Measurements from ENCODE around the gene FNDC3B. TPM values are rescaled to one million over a fixed set of nuclear protein-coding genes. Genes with fewer than 3 reads are reported as not detected.
"Not testable (repeated sequence)": the region's sequence is repeated elsewhere in the genome, so short reads cannot be mapped to it uniquely, and the experiment has no call there.

Gene FNDC3B
- total and polyA plus RNA-seq, 4 donors: 13.3 to 175 (median 100) TPM

- H3K9ac ChIP-seq (ENCODE audit: insufficient read depth in 1 of 2, low read length in 2 of 2): no peak overlapping the region
- H3K4me3 ChIP-seq: no peak overlapping the region
- peaks cover 0 to 35% (median 6%) of the 10 kb centered on the region in 5 donors for H3K4me1 ChIP-seq (ENCODE audit: control insufficient read depth in 5 of 5, insufficient read depth in 5 of 5, low read length in 5 of 5)
- no peaks in the 10 kb centered on the region for H3K36me3 ChIP-seq (ENCODE audit: control insufficient read depth in 4 of 4, insufficient read depth in 4 of 4, low read length in 4 of 4)
- no peak overlapping the region for H3K27ac ChIP-seq (ENCODE audit: low read depth in 1 of 2, low read length in 1 of 2)
- WGBS, 2 donors: 85 to 90% methylated on average over 5 of the region's 5 CpGs
- no peak for ATAC-seq (ENCODE audit: insufficient read depth, low FRiP score)
- H3K27me3 ChIP-seq (ENCODE audit: control insufficient read depth in 3 of 3, insufficient read depth in 3 of 3, low read length in 2 of 3): no peaks in the 10 kb centered on the region
- no peaks in the 10 kb centered on the region for H3K9me3 ChIP-seq (ENCODE audit: control insufficient read depth in 4 of 4, insufficient read depth in 3 of 4, low read length in 3 of 4)
- DNase-seq: no peak
- no peak for TF ChIP-seq CTCF (IDR thresholded peaks at IDR 0.05; ENCODE audit: control extremely low read depth, extremely low read depth)
Measured at GRCh38 chr3:172092658-172093057, 53.3 kb downstream of the FNDC3B start.

GRCh38 chr3:172093581-172094443 lies 54.4 kb downstream of the FNDC3B start:
- ATAC-seq (ENCODE audit: insufficient read depth, low FRiP score); H3K27me3 ChIP-seq (ENCODE audit: control insufficient read depth in 3 of 3, insufficient read depth in 3 of 3, low read length in 2 of 3); H3K9me3 ChIP-seq (ENCODE audit: control insufficient read depth in 4 of 4, insufficient read depth in 3 of 4, low read length in 3 of 4); H3K9ac ChIP-seq (ENCODE audit: insufficient read depth in 1 of 2, low read length in 2 of 2); H3K4me3 ChIP-seq; H3K27ac ChIP-seq (ENCODE audit: low read depth in 1 of 2, low read length in 1 of 2); H3K36me3 ChIP-seq (ENCODE audit: control insufficient read depth in 4 of 4, insufficient read depth in 4 of 4, low read length in 4 of 4); DNase-seq: not testable (repeated sequence)
- WGBS, 2 donors: 91 to 95% methylated on average over 10 to 11 of the region's 13 CpGs
- peaks cover 0 to 34% (median 9%) of the 10 kb centered on the region in 5 donors for H3K4me1 ChIP-seq (ENCODE audit: control insufficient read depth in 5 of 5, insufficient read depth in 5 of 5, low read length in 5 of 5)

- WGBS, 2 donors: 91 to 95% methylated on average over 7 of the region's 7 CpGs
- ATAC-seq (ENCODE audit: insufficient read depth, low FRiP score) (no peak), DNase-seq (no peak)
- H3K36me3 ChIP-seq (ENCODE audit: control insufficient read depth in 4 of 4, insufficient read depth in 4 of 4, low read length in 4 of 4): no peaks in the 10 kb centered on the region
- H3K27me3 ChIP-seq (ENCODE audit: control insufficient read depth in 3 of 3, insufficient read depth in 3 of 3, low read length in 2 of 3): no peaks in the 10 kb centered on the region
- peaks cover 0 to 32% (median 9%) of the 10 kb centered on the region in 5 donors for H3K4me1 ChIP-seq (ENCODE audit: control insufficient read depth in 5 of 5, insufficient read depth in 5 of 5, low read length in 5 of 5)
- H3K27ac ChIP-seq (ENCODE audit: low read depth in 1 of 2, low read length in 1 of 2): peak overlapping the region in 1 of 2 donors; percentile 63
- TF ChIP-seq CTCF (IDR thresholded peaks at IDR 0.05; ENCODE audit: control extremely low read depth, extremely low read depth): no peak
- H3K9ac ChIP-seq (ENCODE audit: insufficient read depth in 1 of 2, low read length in 2 of 2): no peak overlapping the region
- H3K4me3 ChIP-seq: no peak overlapping the region
- H3K9me3 ChIP-seq (ENCODE audit: control insufficient read depth in 4 of 4, insufficient read depth in 3 of 4, low read length in 3 of 4): no peaks in the 10 kb centered on the region
Measured at GRCh38 chr3:172094621-172095557, 55.5 kb downstream of the FNDC3B start.

All from lung (tissue), 12 donors.